Fibroblast of pulmonary artery (primary cell): ENCODE data around the gene C4orf54.

ENCODE experiments used
- DNase-seq: peaks from one replicate; pipeline ENCODE4 v3.0.0-alpha.2; 2010; ENCODE audit warnings: low read depth
- H3K4me3 ChIP-seq: replicated peaks from 2 replicates; pipeline ENCODE4 v1.5.1; 2011; ENCODE audit warnings: low read depth, mild to moderate bottlenecking, control low read depth, low read length, moderate library complexity
- TF ChIP-seq, protein P1 (sequence below): IDR thresholded peaks from 2 replicates; pipeline ENCODE4 v1.5.1; 2011; ENCODE audit warnings: mild to moderate bottlenecking, control low read depth, low read length, inconsistent platforms; ENCODE audit errors: missing control alignments

The C4orf54 gene

GRCh38 chr4:99637174-99637573 is 20.5 kb downstream of the C4orf54 start:
- no peak for DNase-seq
- TF ChIP-seq, protein P1, sequence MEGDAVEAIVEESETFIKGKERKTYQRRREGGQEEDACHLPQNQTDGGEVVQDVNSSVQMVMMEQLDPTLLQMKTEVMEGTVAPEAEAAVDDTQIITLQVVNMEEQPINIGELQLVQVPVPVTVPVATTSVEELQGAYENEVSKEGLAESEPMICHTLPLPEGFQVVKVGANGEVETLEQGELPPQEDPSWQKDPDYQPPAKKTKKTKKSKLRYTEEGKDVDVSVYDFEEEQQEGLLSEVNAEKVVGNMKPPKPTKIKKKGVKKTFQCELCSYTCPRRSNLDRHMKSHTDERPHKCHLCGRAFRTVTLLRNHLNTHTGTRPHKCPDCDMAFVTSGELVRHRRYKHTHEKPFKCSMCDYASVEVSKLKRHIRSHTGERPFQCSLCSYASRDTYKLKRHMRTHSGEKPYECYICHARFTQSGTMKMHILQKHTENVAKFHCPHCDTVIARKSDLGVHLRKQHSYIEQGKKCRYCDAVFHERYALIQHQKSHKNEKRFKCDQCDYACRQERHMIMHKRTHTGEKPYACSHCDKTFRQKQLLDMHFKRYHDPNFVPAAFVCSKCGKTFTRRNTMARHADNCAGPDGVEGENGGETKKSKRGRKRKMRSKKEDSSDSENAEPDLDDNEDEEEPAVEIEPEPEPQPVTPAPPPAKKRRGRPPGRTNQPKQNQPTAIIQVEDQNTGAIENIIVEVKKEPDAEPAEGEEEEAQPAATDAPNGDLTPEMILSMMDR: no peak
- H3K4me3 ChIP-seq: no peak overlapping the region

DNA sequence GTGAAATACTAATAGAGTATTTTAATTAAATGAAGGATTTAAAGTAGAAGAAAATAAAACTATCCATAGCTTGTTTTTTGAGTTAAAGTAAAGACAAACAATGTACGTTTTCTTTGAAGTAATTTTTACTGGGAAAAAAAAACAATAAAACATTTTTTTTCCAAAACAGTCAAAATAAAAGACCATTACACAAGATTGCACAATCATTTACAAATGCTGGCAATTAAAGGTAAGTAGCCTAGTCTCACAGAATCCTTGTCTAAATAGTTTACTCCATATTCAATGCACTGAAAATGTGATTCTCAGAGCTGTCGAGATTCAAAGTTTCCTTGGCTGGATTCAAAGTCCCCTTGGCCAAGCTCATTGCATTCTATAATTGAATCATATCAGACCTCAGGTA is 21.2 kb downstream of the C4orf54 start:
- DNase-seq: no peak
- TF ChIP-seq, protein P1: no peak
- no peak overlapping the region for H3K4me3 ChIP-seq

GRCh38 chr4:99635601-99636000 is 22.0 kb downstream of the C4orf54 start:
- H3K4me3 ChIP-seq: no peak overlapping the region
- DNase-seq: no peak
- TF ChIP-seq, protein P1: no peak

GRCh38 chr4:99634742-99635360 is 22.8 kb downstream of the C4orf54 start:
- H3K4me3 ChIP-seq: no peak overlapping the region
- DNase-seq: no peak
- TF ChIP-seq, protein P1: no peak

DNA sequence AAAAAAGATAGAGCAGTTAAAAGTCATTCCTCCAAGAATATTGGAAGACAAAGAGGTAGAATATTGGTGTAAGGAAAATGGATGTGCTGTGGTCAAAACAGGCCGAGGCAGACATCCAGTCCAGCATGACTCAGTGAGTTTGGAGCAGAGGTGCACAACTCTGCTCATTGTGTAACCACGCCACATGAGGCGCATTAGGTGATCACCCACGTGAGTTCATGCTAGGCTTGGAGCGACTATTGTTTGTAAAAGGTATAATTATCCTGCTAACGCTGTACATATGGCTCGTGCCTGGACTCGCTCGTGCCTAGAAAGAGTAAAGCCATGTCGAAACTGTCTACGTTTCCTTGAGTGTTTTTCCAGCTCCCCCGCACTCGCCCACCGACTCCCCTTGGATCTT is 23.9 kb downstream of the C4orf54 start:
- TF ChIP-seq, protein P1: no peak
- H3K4me3 ChIP-seq: no peak overlapping the region
- DNase-seq: no peak

- DNase-seq: no peak
- no peak overlapping the region for H3K4me3 ChIP-seq
- TF ChIP-seq, protein P1: no peak
Measured at GRCh38 chr4:99630857-99631360, 26.7 kb downstream of the C4orf54 start.

DNA sequence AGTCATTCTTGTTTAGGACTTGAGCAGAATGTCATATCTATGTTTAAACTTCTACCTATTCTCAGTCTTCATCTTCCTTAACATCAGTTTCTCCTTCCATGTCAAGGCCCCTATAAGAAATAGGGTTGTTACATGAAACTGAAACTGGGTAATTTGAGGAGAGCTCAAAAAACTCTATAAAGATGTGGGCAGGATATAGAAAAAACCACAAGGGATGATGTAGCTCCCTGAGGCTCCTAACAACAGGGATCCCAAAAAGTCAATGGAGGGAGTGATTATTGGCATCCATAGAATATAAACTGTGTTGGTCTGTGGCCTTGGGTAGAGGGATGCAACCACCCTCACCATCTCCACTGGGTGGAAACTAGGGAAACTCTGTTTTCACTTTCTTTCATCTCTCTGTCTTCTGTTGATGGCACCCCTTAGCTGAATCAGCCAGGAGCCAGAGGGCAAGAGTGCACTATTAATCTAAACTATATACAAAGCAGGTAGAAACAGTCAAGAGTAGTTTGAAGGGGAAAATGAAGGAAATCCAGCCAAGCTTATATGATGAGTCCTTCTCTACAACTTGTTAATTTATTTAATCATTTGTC is 27.6 kb downstream of the C4orf54 start:
- no peak overlapping the region for H3K4me3 ChIP-seq
- DNase-seq: no peak
- TF ChIP-seq, protein P1: no peak
